B cell (primary cell): ENCODE results near the gene LCE5A. TPM values are rescaled to one million over a fixed set of nuclear protein-coding genes. Genes with fewer than 3 reads are reported as not detected.

Experiments
- ATAC-seq: fragments of 200-7000 bp; cut with Tn5 transposase; one replicate; pipeline ENCODE4 v1.10.0; 2021; ENCODE audit warnings: low read depth, mild to moderate bottlenecking, moderate number of reproducible peaks, moderate library complexity
- CTCF ChIA-PET: fragments of 350-600 bp; sonication (Branson Sonifier 250); formaldehyde crosslinking; loops from one replicate; lab custom pipeline; 2021; ENCODE audit warnings: antibody characterized with exemption, inconsistent platforms; lab: Charles Lee
- POLR2A ChIA-PET: fragments of 350-600 bp; sonication (Branson Sonifier 250); formaldehyde crosslinking; loops from one replicate; lab custom pipeline; 2021; ENCODE audit warnings: antibody characterized with exemption; lab: Charles Lee
- DNase-seq: peaks from one replicate; pipeline ENCODE4 v3.0.0; 2013
- H2AFZ ChIP-seq: 2 replicates; pipeline ENCODE4 v1.6.1; 2012; ENCODE audit warnings: mild to moderate bottlenecking, low read depth, low read length; ENCODE audit not compliant: insufficient read depth, poor library complexity, severe bottlenecking
- H3K27ac ChIP-seq, 2 donors: 1 replicate in 1 of 2; 2 replicates in 1 of 2; pipeline ENCODE4 v1.5.1; 2012 to 2013; ENCODE audit warnings: low read length in 2 of 2, mild to moderate bottlenecking in 2 of 2, moderate library complexity in 1 of 2
- H3K27me3 ChIP-seq, 4 experiments: fragments of 200-600 bp in 1 of 4; sonication (generic) in 1 of 4; replicated peaks in 1 of 4; 1 replicate in 2 of 4; 2 replicates in 2 of 4; pipeline versions ENCODE4 v1.6.1 to v1.7.0; 2013 to 2016; ENCODE audit warnings: low read length in 3 of 4, mild to moderate bottlenecking in 2 of 4, mixed read lengths in 1 of 4, moderate library complexity in 1 of 4; ENCODE audit not compliant: insufficient read depth in 4 of 4, control insufficient read depth in 3 of 4; ENCODE audit errors: control extremely low read depth in 1 of 4
- H3K36me3 ChIP-seq, 2 experiments: replicated peaks in 1 of 2; 1 replicate in 1 of 2; 2 replicates in 1 of 2; pipeline versions ENCODE4 v1.6.1 to v1.7.1; 2013; ENCODE audit warnings: low read length in 1 of 2; ENCODE audit not compliant: insufficient read depth in 2 of 2, control insufficient read depth in 1 of 2; ENCODE audit errors: control extremely low read depth in 1 of 2, extremely low read depth in 1 of 2
- H3K4me1 ChIP-seq, 2 donors: fragments of 200-600 bp in 1 of 2; sonication (generic) in 1 of 2; 1 replicate in 1 of 2; 2 replicates in 1 of 2; pipeline versions ENCODE4 v1.5.1 to v1.6.1; 2013 to 2017; ENCODE audit warnings: low read length in 2 of 2; ENCODE audit not compliant: control insufficient read depth in 2 of 2, insufficient read depth in 2 of 2
- H3K4me2 ChIP-seq: replicated peaks from 2 replicates; pipeline ENCODE3; 2012; ENCODE audit warnings: mild to moderate bottlenecking, low read depth, low read length; ENCODE audit not compliant: poor library complexity, severe bottlenecking
- H3K4me3 ChIP-seq, 5 experiments: fragments of 200-600 bp in 1 of 5; sonication (generic) in 1 of 5; 1 replicate in 3 of 5; 2 replicates in 2 of 5; pipeline versions ENCODE4 v1.5.1 to v1.7.0; 2011 to 2016; ENCODE audit warnings: low read length in 4 of 5, mild to moderate bottlenecking in 4 of 5, low read depth in 2 of 5, control low read depth in 1 of 5, moderate library complexity in 1 of 5; ENCODE audit not compliant: insufficient read depth in 1 of 5; ENCODE audit errors: control extremely low read depth in 1 of 5, extremely low read depth in 1 of 5
- H3K79me2 ChIP-seq: fragments of 200-600 bp; sonication (generic); one replicate; pipeline ENCODE4 v1.6.0; 2016; ENCODE audit warnings: low read length; ENCODE audit not compliant: control insufficient read depth, insufficient read depth
- H3K9ac ChIP-seq: fragments of 200-600 bp; sonication (generic); 2 replicates; pipeline ENCODE4 v1.6.1; 2017; ENCODE audit warnings: mild to moderate bottlenecking, low read length, moderate library complexity
- H3K9me3 ChIP-seq, 3 donors: one replicate each; pipeline versions ENCODE4 v1.6.1 to v1.7.1; 2013; ENCODE audit warnings: low read length in 2 of 3; ENCODE audit not compliant: control insufficient read depth in 2 of 3, insufficient read depth in 1 of 3; ENCODE audit errors: control extremely low read depth in 1 of 3
- H4K20me1 ChIP-seq: 2 replicates; pipeline ENCODE4 v1.6.0; 2012; ENCODE audit warnings: mild to moderate bottlenecking, low read length; ENCODE audit not compliant: insufficient read depth, control insufficient read depth, poor library complexity, severe bottlenecking
- H3K27ac Mint-ChIP-seq: one replicate; pipeline ENCODE4 v1.8.0; 2021; ENCODE audit warnings: mixed read lengths
- H3K27me3 Mint-ChIP-seq: one replicate; pipeline ENCODE4 v1.8.0; 2021; ENCODE audit warnings: mixed read lengths
- H3K4me1 Mint-ChIP-seq: one replicate; pipeline ENCODE4 v1.8.0; 2021; ENCODE audit warnings: mixed read lengths
- H3K4me3 Mint-ChIP-seq: one replicate; pipeline ENCODE4 v1.8.0; 2021; ENCODE audit warnings: mixed read lengths
- H3K9me3 Mint-ChIP-seq: one replicate; pipeline ENCODE4 v1.8.0; 2022; ENCODE audit warnings: mixed read lengths; ENCODE audit not compliant: insufficient read depth
- CTCF ChIP-seq: fragments of 200-600 bp; IDR thresholded peaks from one replicate; pipeline ENCODE4 v1.8.0; 2022; ENCODE audit warnings: antibody characterized with exemption, mild to moderate bottlenecking
- EZH2 ChIP-seq: IDR thresholded peaks from 2 replicates; pipeline ENCODE4 v1.6.1; 2012; ENCODE audit warnings: borderline replicate concordance, low read depth, mild to moderate bottlenecking, moderate library complexity, low read length; ENCODE audit not compliant: insufficient read depth, poor library complexity, severe bottlenecking
- WGBS: methylation state at CpG from one replicate; pipeline ENCODE4 v1.1.5; 2013; ENCODE audit warnings: missing lambda C conversion rate; ENCODE audit not compliant: insufficient coverage; 5-methylcytosine and 5-hydroxymethylcytosine counted together
- intact Hi-C: fragments of 100-400 bp; cut with micrococcal nuclease; formaldehyde crosslinking; loops from one replicate; pipeline ENCODE4 v1.10.0; 2022
- polyA plus RNA-seq: library from polyadenylated mRNA; depleted of rRNA; stranded (reverse); fragments of >200 nt; gene quantifications from 2 replicates; pipeline ENCODE4 v1.2.3, GENCODE V29; 2012
- total RNA-seq, 2 donors: library from RNA; stranded (reverse); fragments of 120-200 nt in 1 of 2; gene quantifications; 1 replicate in 1 of 2; 2 replicates in 1 of 2; pipeline versions ENCODE4 v1.2.3 to v1.2.4, GENCODE V29; 2013 to 2022

LCE5A gene
- total and polyA plus RNA-seq, 2 donors (not counting 1 experiment from before 2014, with no cell fraction given), result not detected

GRCh38 chr1:152481869-152482664 lies 28.5 kb upstream of the LCE5A start:
- Mint-ChIP-seq H3K4me3 (no peak overlapping the region), H3K27me3 (peaks cover 6% of the 10 kb centered on the region), H3K4me1 (peaks cover 4% of the 10 kb centered on the region), H3K27ac (no peak overlapping the region), H3K9me3 (peaks cover 14% of the 10 kb centered on the region)
- H3K4me2 ChIP-seq, result no peak overlapping the region
- TF ChIP-seq EZH2 (no peak), CTCF (no peak)
- WGBS, result 100% methylated on average over 6 of the region's 8 CpGs
- POLR2A ChIA-PET, result no interaction called here
- H3K27me3 ChIP-seq, result peaks cover 0 to 6% (median 0%) of the 10 kb centered on the region in 4 experiments
- H3K4me1 ChIP-seq, result peaks cover 0 to 3% of the 10 kb centered on the region in 2 donors
- no peak overlapping the region for H2AFZ ChIP-seq
- CTCF ChIA-PET, result interaction anchor here (0.7 to 1.5 kb wide), 3 partner anchors 12 to 24 kb away, joined by 3 to 4 read pairs (median 3); no protein-coding TSS in a partner anchor
- H3K27ac ChIP-seq, result no peak overlapping the region
- H4K20me1 ChIP-seq, result no peaks in the 10 kb centered on the region
- DNase-seq, result no peak
- H3K9me3 ChIP-seq, result peaks cover 0 to 13% (median 12%) of the 10 kb centered on the region in 3 donors
- no peaks in the 10 kb centered on the region for H3K36me3 ChIP-seq
- no peak overlapping the region for H3K4me3 ChIP-seq
- no peaks in the 10 kb centered on the region for H3K79me2 ChIP-seq
- intact Hi-C loops, result no loop called here
- no peak overlapping the region for H3K9ac ChIP-seq
- no peak for ATAC-seq

GRCh38 chr1:152486400-152487006 lies 24.1 kb upstream of the LCE5A start:
- no peak overlapping the region for H3K4me2 ChIP-seq
- DNase-seq (no peak), ATAC-seq (no peak)
- POLR2A ChIA-PET, result no interaction called here
- H4K20me1 ChIP-seq, result no peaks in the 10 kb centered on the region
- Mint-ChIP-seq H3K27me3 (peaks cover 12% of the 10 kb centered on the region), H3K4me3 (no peak overlapping the region), H3K27ac (no peak overlapping the region), H3K4me1 (no peaks in the 10 kb centered on the region), H3K9me3 (no peaks in the 10 kb centered on the region)
- no peaks in the 10 kb centered on the region for H3K79me2 ChIP-seq
- H3K4me3 ChIP-seq, result no peak overlapping the region
- no peak overlapping the region for H3K27ac ChIP-seq
- no peak overlapping the region for H3K9ac ChIP-seq
- no peaks in the 10 kb centered on the region for H3K9me3 ChIP-seq
- no peak for TF ChIP-seq EZH2
- TF ChIP-seq CTCF, result peak; percentile 32
- H3K4me1 ChIP-seq, result no peaks in the 10 kb centered on the region
- CTCF ChIA-PET, result interaction anchor here (1.1 kb wide), 1 partner anchor 45 kb away, joined by 3 read pairs; no protein-coding TSS in a partner anchor
- WGBS, result 92% methylated on average over 2 of the region's 3 CpGs
- H2AFZ ChIP-seq, result no peak overlapping the region
- intact Hi-C loops, result no loop called here
- no peaks in the 10 kb centered on the region for H3K36me3 ChIP-seq
- peaks cover 0 to 3% (median 0%) of the 10 kb centered on the region in 4 experiments for H3K27me3 ChIP-seq
